Measurements from ENCODE around the gene DOCK4.

DNA sequence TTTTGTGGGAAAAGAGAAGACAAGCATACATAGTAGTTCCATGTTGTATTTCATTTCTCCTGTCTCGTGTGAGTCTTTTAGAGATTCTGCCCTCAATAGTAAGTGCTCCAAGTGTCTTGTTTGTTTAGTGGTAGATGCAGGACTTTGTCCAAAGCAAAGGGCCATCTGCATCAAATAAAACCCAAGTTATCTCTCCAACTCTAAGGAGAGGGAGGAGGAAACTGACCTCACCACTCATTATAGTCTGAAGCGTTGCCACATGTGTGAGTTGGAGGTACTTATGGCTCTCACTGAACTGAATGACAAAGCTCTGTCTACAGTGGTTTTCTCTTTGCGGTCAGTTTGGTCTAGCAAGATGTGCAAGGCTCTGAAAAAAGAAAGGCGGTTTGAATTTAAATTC lies 272.6 kb downstream of the DOCK4 start:
- TF ChIP-seq, protein P1, sequence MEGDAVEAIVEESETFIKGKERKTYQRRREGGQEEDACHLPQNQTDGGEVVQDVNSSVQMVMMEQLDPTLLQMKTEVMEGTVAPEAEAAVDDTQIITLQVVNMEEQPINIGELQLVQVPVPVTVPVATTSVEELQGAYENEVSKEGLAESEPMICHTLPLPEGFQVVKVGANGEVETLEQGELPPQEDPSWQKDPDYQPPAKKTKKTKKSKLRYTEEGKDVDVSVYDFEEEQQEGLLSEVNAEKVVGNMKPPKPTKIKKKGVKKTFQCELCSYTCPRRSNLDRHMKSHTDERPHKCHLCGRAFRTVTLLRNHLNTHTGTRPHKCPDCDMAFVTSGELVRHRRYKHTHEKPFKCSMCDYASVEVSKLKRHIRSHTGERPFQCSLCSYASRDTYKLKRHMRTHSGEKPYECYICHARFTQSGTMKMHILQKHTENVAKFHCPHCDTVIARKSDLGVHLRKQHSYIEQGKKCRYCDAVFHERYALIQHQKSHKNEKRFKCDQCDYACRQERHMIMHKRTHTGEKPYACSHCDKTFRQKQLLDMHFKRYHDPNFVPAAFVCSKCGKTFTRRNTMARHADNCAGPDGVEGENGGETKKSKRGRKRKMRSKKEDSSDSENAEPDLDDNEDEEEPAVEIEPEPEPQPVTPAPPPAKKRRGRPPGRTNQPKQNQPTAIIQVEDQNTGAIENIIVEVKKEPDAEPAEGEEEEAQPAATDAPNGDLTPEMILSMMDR (IDR thresholded peaks at IDR 0.05) = no peak
- no peak for TF ChIP-seq POLR2A (IDR thresholded peaks at IDR 0.05)

All from thyroid gland (tissue), 4 donors.